Tibial nerve (tissue), 4 donors: ENCODE results near the gene KCNH2.

Source experiments
- CTCF ChIP-seq, 5 experiments: fragments of 200-600 bp in 3 of 5; fragments of 450-650 bp in 2 of 5; sonication (generic) in 3 of 5; IDR thresholded peaks; one replicate each; pipeline ENCODE4 v1.5.1; 2016 to 2019; ENCODE audit warnings: antibody characterized with exemption in 5 of 5, mild to moderate bottlenecking in 3 of 5, moderate library complexity in 2 of 5
- EP300 ChIP-seq, 2 donors: sonication (generic); formaldehyde crosslinking; IDR thresholded peaks; one replicate each; pipeline ENCODE4 v1.6.1; 2017; ENCODE audit warnings: antibody characterized with exemption in 2 of 2, mild to moderate bottlenecking in 1 of 2
- POLR2A ChIP-seq, 2 donors: fragments of 450-650 bp; IDR thresholded peaks; one replicate each; pipeline ENCODE4 v1.6.1; 2017; ENCODE audit warnings: antibody characterized with exemption in 2 of 2, mild to moderate bottlenecking in 2 of 2, moderate library complexity in 2 of 2

DNA sequence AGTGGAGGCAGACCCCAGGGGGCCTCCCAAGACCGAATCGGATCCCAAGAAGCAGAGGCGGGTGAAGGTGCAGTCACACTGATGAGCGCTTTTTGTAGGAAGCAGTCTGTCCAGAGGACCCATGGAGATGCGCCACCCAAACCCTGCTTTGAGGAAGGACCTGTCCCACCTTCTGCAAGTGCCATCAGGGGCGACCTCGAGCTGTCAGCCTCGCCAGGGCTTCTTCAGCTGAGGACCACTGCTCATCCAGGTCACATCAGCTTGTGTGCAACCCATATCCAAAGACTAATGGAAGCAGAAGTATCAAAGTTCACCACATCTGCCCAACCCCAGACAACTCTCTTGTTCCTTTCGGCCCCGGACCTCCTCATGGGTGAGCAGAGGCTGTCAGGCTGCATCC is 61.5 kb downstream of the KCNH2 start:
- TF ChIP-seq POLR2A (IDR thresholded peaks at IDR 0.05), result no peak
- no peak for TF ChIP-seq EP300 (IDR thresholded peaks at IDR 0.05)
- TF ChIP-seq CTCF (IDR thresholded peaks at IDR 0.05), result no peak
